OCI-LY7 (cell line): Measurements from ENCODE around the gene NAA25.

Source experiments
- CTCF ChIP-seq: fragments of 200-600 bp; sonication (generic); conservative IDR thresholded peaks from 2 replicates; pipeline ENCODE4 v1.5.1; 2014; ENCODE audit warnings: mild to moderate bottlenecking, antibody characterized with exemption, low read length, moderate library complexity, mixed read lengths
- EZH2phosphoT487 ChIP-seq: fragments of 200-600 bp; sonication (generic); IDR thresholded peaks from 2 replicates; pipeline ENCODE4 v1.6.1; 2018; ENCODE audit warnings: low read depth, borderline replicate concordance, mild to moderate bottlenecking, mixed run types, antibody characterized with exemption, low read length, moderate library complexity, mixed read lengths

- TF ChIP-seq EZH2phosphoT487 (no peak), CTCF (no peak)
These were observed 84.7 kb downstream of the NAA25 start for GRCh38 chr12:112023759-112024396.
